Stomach (tissue), 9 donors: Measurements from ENCODE around the gene LRP1B. TPM values are rescaled to one million over a fixed set of nuclear protein-coding genes. Genes with fewer than 3 reads are reported as not detected.

ENCODE experiments used
- DNase-seq, 2 donors: peaks; one replicate each; pipeline versions ENCODE4 v3.0.0 to v3.0.0-alpha.2; 2013 to 2019
- H3K27ac ChIP-seq, 5 donors: fragments of 200-600 bp in 4 of 5; sonication (generic) in 4 of 5; one replicate each; pipeline ENCODE4 v1.5.1; 2013 to 2019; ENCODE audit warnings: mild to moderate bottlenecking in 1 of 5, moderate library complexity in 1 of 5
- H3K27me3 ChIP-seq, 3 donors: fragments of 200-600 bp; sonication (generic); one replicate each; pipeline ENCODE4 v1.5.1; 2017 to 2019; ENCODE audit warnings: mixed run types in 1 of 3
- H3K36me3 ChIP-seq, 4 donors: fragments of 200-600 bp; sonication (generic); 1 replicate in 3 of 4; 2 replicates in 1 of 4; pipeline ENCODE4 v1.5.1; 2016 to 2019
- H3K4me1 ChIP-seq, 4 donors: fragments of 200-600 bp; sonication (generic); one replicate each; pipeline ENCODE4 v1.5.1; 2016 to 2019
- H3K4me3 ChIP-seq, 4 donors: fragments of 200-600 bp; sonication (generic) in 3 of 4; one replicate each; pipeline ENCODE4 v1.5.1; 2016 to 2019; ENCODE audit warnings: mild to moderate bottlenecking in 1 of 4
- H3K9me3 ChIP-seq, 4 donors: fragments of 200-600 bp; sonication (generic); one replicate each; pipeline ENCODE4 v1.5.1; 2016 to 2019
- CTCF ChIP-seq, 7 experiments: fragments of 450-650 bp in 4 of 7; fragments of 200-600 bp in 3 of 7; sonication (generic) in 3 of 7; IDR thresholded peaks; one replicate each; pipeline ENCODE4 v1.5.1; 2016 to 2019; ENCODE audit warnings: antibody characterized with exemption in 7 of 7, control low read depth in 2 of 7, mild to moderate bottlenecking in 1 of 7
- EP300 ChIP-seq: sonication (generic); formaldehyde crosslinking; IDR thresholded peaks from one replicate; pipeline ENCODE4 v1.6.1; 2017; ENCODE audit warnings: antibody characterized with exemption
- POLR2A ChIP-seq, 4 donors: fragments of 450-650 bp; IDR thresholded peaks; one replicate each; pipeline ENCODE4 v1.6.1; 2016; ENCODE audit warnings: antibody characterized with exemption in 4 of 4, control low read depth in 2 of 4, mild to moderate bottlenecking in 1 of 4, moderate library complexity in 1 of 4
- POLR2AphosphoS5 ChIP-seq, 3 donors: sonication (generic); formaldehyde crosslinking; IDR thresholded peaks; one replicate each; pipeline ENCODE4 v1.6.1; 2016; ENCODE audit warnings: antibody characterized with exemption in 3 of 3
- WGBS, 5 donors: extraction: QIAGEN DNeasy Blood & Tissue Kit in 3 of 5; methylation state at CpG; one replicate each; pipeline versions ENCODE4 v1.1.5 to v1.1.7; 2013 to 2018; 5-methylcytosine and 5-hydroxymethylcytosine counted together
- intact Hi-C: fragments of 100-400 bp; cut with DNase I; formaldehyde crosslinking; loops from one replicate; pipeline ENCODE4 v1.15.1; 2023; ENCODE audit warnings: low total_unique reads
- polyA plus RNA-seq, 3 donors: library from polyadenylated mRNA; stranded (reverse); fragments of 200-250 nt; gene quantifications; one replicate each; pipeline ENCODE4 v1.2.3, GENCODE V29; 2013
- total RNA-seq, 5 donors: library from RNA; depleted of rRNA; stranded (reverse); fragments of >200 nt; gene quantifications; one replicate each; pipeline versions ENCODE4 v1.1.0 to v1.2.3, GENCODE V29; 2014 to 2016
- donor health status: healthy with polysubstance abuse.
- donor health status: Bipolar disorder and iron deficiency.
- donor health status: healthy.

Gene LRP1B
- total and polyA plus RNA-seq, 8 donors: under 0.01 to 9.0 (median 0.38) TPM

GRCh38 chr2:142065156-142065555 is 65.7 kb downstream of the LRP1B start:
- no peak for DNase-seq
- Histone ChIP-seq H3K4me1 (no peaks in the 10 kb centered on the region), H3K27me3 (no peaks in the 10 kb centered on the region), H3K4me3 (no peak overlapping the region), H3K9me3 (no peaks in the 10 kb centered on the region), H3K27ac (no peak overlapping the region), H3K36me3 (no peaks in the 10 kb centered on the region)
- WGBS, 5 donors: 74 to 93% (median 85%) methylated on average over 1 of the region's 1 CpG
- intact Hi-C loops: no loop called here
- TF ChIP-seq CTCF (IDR thresholded peaks at IDR 0.05): no peak
- TF ChIP-seq POLR2AphosphoS5 (IDR thresholded peaks at IDR 0.05): no peak
- TF ChIP-seq EP300: no peak
- no peak for TF ChIP-seq POLR2A (IDR thresholded peaks at IDR 0.05)

GRCh38 chr2:142061733-142062132 is 69.1 kb downstream of the LRP1B start:
- no peak for DNase-seq
- Histone ChIP-seq H3K4me3 (no peak overlapping the region), H3K36me3 (no peaks in the 10 kb centered on the region), H3K9me3 (no peaks in the 10 kb centered on the region), H3K4me1 (no peaks in the 10 kb centered on the region), H3K27ac (no peak overlapping the region), H3K27me3 (no peaks in the 10 kb centered on the region)
- TF ChIP-seq POLR2A (IDR thresholded peaks at IDR 0.05): no peak
- no peak for TF ChIP-seq CTCF (IDR thresholded peaks at IDR 0.05)
- TF ChIP-seq EP300: no peak
- TF ChIP-seq POLR2AphosphoS5 (IDR thresholded peaks at IDR 0.05): no peak
- intact Hi-C loops: no loop called here
- 80 to 91% (median 85%) methylated on average over 1 of the region's 1 CpG for WGBS, 5 donors

- Histone ChIP-seq H3K36me3 (no peaks in the 10 kb centered on the region), H3K27me3 (no peaks in the 10 kb centered on the region), H3K4me1 (no peaks in the 10 kb centered on the region), H3K4me3 (no peak overlapping the region), H3K9me3 (no peaks in the 10 kb centered on the region), H3K27ac (no peak overlapping the region)
- intact Hi-C loops: no loop called here
- no peak for DNase-seq
- WGBS, 5 donors: 73 to 82% (median 79%) methylated on average over 4 of the region's 4 CpGs
- TF ChIP-seq POLR2A (IDR thresholded peaks at IDR 0.05) (no peak), POLR2AphosphoS5 (IDR thresholded peaks at IDR 0.05) (no peak), CTCF (IDR thresholded peaks at IDR 0.05) (no peak), EP300 (no peak)
Observed at GRCh38 chr2:142058149-142058548, 72.7 kb downstream of the LRP1B start.

GRCh38 chr2:142056784-142057183 is 74.0 kb downstream of the LRP1B start:
- Histone ChIP-seq H3K27me3 (no peaks in the 10 kb centered on the region), H3K4me1 (no peaks in the 10 kb centered on the region), H3K4me3 (no peak overlapping the region), H3K27ac (no peak overlapping the region), H3K36me3 (no peaks in the 10 kb centered on the region), H3K9me3 (no peaks in the 10 kb centered on the region)
- 82 to 95% (median 92%) methylated on average over 3 of the region's 3 CpGs for WGBS, 5 donors
- intact Hi-C loops: no loop called here
- no peak for DNase-seq
- TF ChIP-seq EP300 (no peak), POLR2AphosphoS5 (IDR thresholded peaks at IDR 0.05) (no peak), CTCF (IDR thresholded peaks at IDR 0.05) (no peak), POLR2A (IDR thresholded peaks at IDR 0.05) (no peak)
